Glutamatergic neuron (in vitro differentiated cells): Measurements from ENCODE around the gene LGR6. TPM values are rescaled to one million over a fixed set of nuclear protein-coding genes. Genes with fewer than 3 reads are reported as not detected.

Source experiments
- DNase-seq: peaks from one replicate; pipeline ENCODE4 v3.0.0; 2022
- H3K27ac Mint-ChIP-seq: one replicate; pipeline ENCODE4 v1.8.0; 2020; ENCODE audit warnings: mild to moderate bottlenecking, mixed read lengths, inconsistent platforms; ENCODE audit not compliant: unreplicated experiment
- H3K27me3 Mint-ChIP-seq: one replicate; pipeline ENCODE4 v1.8.0; 2020; ENCODE audit warnings: mild to moderate bottlenecking, moderate library complexity, mixed read lengths, inconsistent platforms; ENCODE audit not compliant: unreplicated experiment
- H3K36me3 Mint-ChIP-seq: one replicate; pipeline ENCODE4 v1.8.0; 2020; ENCODE audit warnings: mild to moderate bottlenecking, mixed read lengths, inconsistent platforms; ENCODE audit not compliant: unreplicated experiment
- H3K4me1 Mint-ChIP-seq: one replicate; pipeline ENCODE4 v1.8.0; 2020; ENCODE audit warnings: mild to moderate bottlenecking, low read depth, mixed read lengths, inconsistent platforms; ENCODE audit not compliant: unreplicated experiment
- H3K4me3 Mint-ChIP-seq: one replicate; pipeline ENCODE4 v1.8.0; 2020; ENCODE audit warnings: mild to moderate bottlenecking, mixed read lengths, inconsistent platforms; ENCODE audit not compliant: unreplicated experiment
- H3K9me3 Mint-ChIP-seq: one replicate; pipeline ENCODE4 v1.8.0; 2020; ENCODE audit warnings: mild to moderate bottlenecking, moderate library complexity, mixed read lengths, inconsistent platforms; ENCODE audit not compliant: unreplicated experiment
- total RNA-seq: library from RNA; stranded (reverse); fragmentation: NEBNext Ultra II Directional; extraction: Animal tissue kit (Norgen Biotek cat#: 25700); gene quantifications from one replicate; pipeline ENCODE4 v1.2.1, GENCODE V29; 2021; ENCODE audit not compliant: unreplicated experiment
- TF ChIP-seq, protein P1 (sequence below): fragments of 200-600 bp; sonication (generic); IDR thresholded peaks from one replicate; pipeline ENCODE4 v1.5.0; 2021; ENCODE audit not compliant: partially characterized antibody, unreplicated experiment

Gene LGR6
- total RNA-seq, 1 donor from 2014 or later, result 0.37 TPM

DNA sequence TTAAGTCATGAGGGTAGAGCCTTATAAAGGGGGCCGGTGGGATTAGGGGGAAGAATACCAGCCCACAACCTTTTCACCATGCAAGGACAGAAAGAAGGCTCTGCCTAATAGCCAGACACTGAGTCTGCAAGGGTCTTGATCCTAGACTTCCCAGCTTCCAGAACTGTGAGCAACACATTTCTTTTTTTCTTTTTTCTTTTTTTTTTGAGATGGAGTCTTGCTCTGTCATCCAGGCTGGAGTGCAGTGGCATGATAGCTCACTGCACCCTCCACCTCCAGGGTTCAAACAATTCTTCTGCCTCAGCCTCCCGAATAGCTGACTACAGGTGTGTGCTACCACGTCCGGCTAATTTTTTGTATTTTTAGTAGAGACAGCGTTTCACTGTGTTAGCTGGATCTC, 47.3 kb upstream of the LGR6 start:
- TF ChIP-seq, protein P1, sequence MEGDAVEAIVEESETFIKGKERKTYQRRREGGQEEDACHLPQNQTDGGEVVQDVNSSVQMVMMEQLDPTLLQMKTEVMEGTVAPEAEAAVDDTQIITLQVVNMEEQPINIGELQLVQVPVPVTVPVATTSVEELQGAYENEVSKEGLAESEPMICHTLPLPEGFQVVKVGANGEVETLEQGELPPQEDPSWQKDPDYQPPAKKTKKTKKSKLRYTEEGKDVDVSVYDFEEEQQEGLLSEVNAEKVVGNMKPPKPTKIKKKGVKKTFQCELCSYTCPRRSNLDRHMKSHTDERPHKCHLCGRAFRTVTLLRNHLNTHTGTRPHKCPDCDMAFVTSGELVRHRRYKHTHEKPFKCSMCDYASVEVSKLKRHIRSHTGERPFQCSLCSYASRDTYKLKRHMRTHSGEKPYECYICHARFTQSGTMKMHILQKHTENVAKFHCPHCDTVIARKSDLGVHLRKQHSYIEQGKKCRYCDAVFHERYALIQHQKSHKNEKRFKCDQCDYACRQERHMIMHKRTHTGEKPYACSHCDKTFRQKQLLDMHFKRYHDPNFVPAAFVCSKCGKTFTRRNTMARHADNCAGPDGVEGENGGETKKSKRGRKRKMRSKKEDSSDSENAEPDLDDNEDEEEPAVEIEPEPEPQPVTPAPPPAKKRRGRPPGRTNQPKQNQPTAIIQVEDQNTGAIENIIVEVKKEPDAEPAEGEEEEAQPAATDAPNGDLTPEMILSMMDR, result no peak
- peaks cover 9% of the 10 kb centered on the region for H3K9me3 Mint-ChIP-seq
- H3K4me1 Mint-ChIP-seq, result peaks cover 3% of the 10 kb centered on the region
- H3K27me3 Mint-ChIP-seq, result peaks cover 15% of the 10 kb centered on the region
- no peak overlapping the region for H3K4me3 Mint-ChIP-seq
- no peaks in the 10 kb centered on the region for H3K36me3 Mint-ChIP-seq
- no peak for DNase-seq
- H3K27ac Mint-ChIP-seq, result no peak overlapping the region

DNA sequence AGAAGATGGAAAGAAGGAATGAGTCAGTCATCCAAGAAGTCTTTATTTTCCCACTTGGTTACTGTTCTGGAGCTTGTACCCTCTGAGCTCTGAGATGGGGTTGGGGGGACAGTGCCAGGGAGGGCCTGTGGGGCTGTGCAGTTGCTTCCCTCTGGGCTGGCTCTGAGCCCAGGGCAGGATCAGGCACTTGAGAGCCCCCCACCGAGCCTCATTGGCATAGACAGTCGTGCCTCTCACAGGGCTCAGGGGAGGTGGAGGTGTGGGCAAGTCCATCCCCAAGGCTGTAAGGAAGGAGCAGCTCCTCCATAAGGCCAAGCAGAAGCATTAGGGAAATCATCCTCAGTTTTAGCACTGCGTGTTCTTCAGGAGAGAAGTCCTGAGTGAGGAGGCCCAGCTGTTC, 46.6 kb upstream of the LGR6 start:
- peaks cover 15% of the 10 kb centered on the region for H3K27me3 Mint-ChIP-seq
- no peak for DNase-seq

DNA sequence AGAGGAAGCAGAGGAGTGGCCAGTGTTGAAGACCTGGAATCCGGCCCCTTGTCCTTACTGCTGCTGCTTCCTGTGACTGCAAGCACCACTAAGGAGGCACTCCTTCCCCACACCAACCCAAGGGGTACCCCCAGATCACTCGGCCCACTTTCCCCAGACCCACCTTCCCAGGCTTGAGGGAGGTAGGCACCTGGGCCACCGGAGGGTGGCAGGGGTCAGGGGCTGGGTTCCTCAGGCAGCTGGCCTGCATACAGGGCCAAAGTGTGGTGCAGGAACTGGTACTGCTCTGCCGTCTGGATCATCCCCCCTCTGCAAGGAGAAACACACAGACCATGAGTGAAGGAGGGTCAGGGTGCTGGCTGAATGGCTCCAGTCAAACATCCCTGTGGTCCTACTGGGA, 45.2 kb upstream of the LGR6 start:
- no peak overlapping the region for H3K27ac Mint-ChIP-seq
- H3K27me3 Mint-ChIP-seq, result peaks cover 15% of the 10 kb centered on the region
- H3K4me1 Mint-ChIP-seq, result no peaks in the 10 kb centered on the region
- TF ChIP-seq, protein P1, result no peak
- no peak for DNase-seq
- H3K36me3 Mint-ChIP-seq, result no peaks in the 10 kb centered on the region
- H3K9me3 Mint-ChIP-seq, result peaks cover 7% of the 10 kb centered on the region
- H3K4me3 Mint-ChIP-seq, result no peak overlapping the region

More for the DNA sequence above, 46.6 kb upstream of the LGR6 start:
- Mint-ChIP-seq H3K4me3 (no peak overlapping the region), H3K36me3 (no peaks in the 10 kb centered on the region), H3K9me3 (peaks cover 9% of the 10 kb centered on the region), H3K4me1 (peaks cover 3% of the 10 kb centered on the region), H3K27ac (no peak overlapping the region)
- TF ChIP-seq, protein P1, result no peak

GRCh38 chr1:202149566-202149965, 44.0 kb upstream of the LGR6 start:
- peaks cover 15% of the 10 kb centered on the region for H3K27me3 Mint-ChIP-seq
- no peaks in the 10 kb centered on the region for H3K36me3 Mint-ChIP-seq
- H3K27ac Mint-ChIP-seq, result no peak overlapping the region

DNA sequence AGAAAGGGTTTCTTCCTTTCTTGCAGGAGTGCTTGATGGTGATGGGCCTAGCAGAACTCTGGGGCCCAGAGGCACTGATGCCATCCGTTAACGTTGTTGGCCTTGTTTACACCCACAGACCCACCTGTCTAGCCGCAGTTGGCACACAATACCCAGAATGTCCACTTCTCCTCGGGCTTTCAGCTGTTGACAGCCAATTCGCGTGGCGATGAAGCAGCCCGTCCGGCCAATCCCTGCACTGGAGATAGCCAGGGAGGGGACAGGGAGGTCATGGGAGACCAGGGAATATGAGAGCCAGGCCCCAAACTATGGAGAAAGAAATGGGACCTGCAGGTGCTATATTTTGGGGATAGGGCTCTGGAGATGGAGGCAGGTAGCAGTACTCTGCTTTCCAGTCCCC, 43.4 kb upstream of the LGR6 start:
- Mint-ChIP-seq H3K36me3 (no peaks in the 10 kb centered on the region), H3K27ac (no peak overlapping the region), H3K4me1 (no peaks in the 10 kb centered on the region), H3K4me3 (no peak overlapping the region), H3K27me3 (peaks cover 13% of the 10 kb centered on the region), H3K9me3 (peaks cover 5% of the 10 kb centered on the region)
- DNase-seq, result no peak
- TF ChIP-seq, protein P1, result no peak

More at GRCh38 chr1:202149566-202149965, 44.0 kb upstream of the LGR6 start:
- Mint-ChIP-seq H3K9me3 (peaks cover 4% of the 10 kb centered on the region), H3K4me1 (no peaks in the 10 kb centered on the region), H3K4me3 (no peak overlapping the region)
- DNase-seq, result no peak
- TF ChIP-seq, protein P1, result no peak
